ENCODE measurements around the gene HSPA1L.
A peak's percentile ranks its signal among the peaks of the same experiment; 100 is the strongest.
"Not testable (repeated sequence)": the region's sequence is repeated elsewhere in the genome, so short reads cannot be mapped to it uniquely, and the experiment has no call there.

The HSPA1L gene

GRCh38 chr6:31813465-31813849 is 1.6 kb downstream of the HSPA1L start:
- no peak for DNase-seq (ENCODE audit: low read depth)

- no peak for DNase-seq (ENCODE audit: low read depth)
Observed at GRCh38 chr6:31811645-31812044, 3.4 kb downstream of the HSPA1L start.

- not testable (repeated sequence) for DNase-seq (ENCODE audit: low read depth)
Observed at GRCh38 chr6:31808599-31808998, 6.5 kb downstream of the HSPA1L start.

- DNase-seq (ENCODE audit: low read depth): peak; percentile 97
Observed at GRCh38 chr6:31806470-31807272, 8.4 kb downstream of the HSPA1L start, which contains the start of gene LSM2. TSS of gene LSM2 (minus strand) at chr6:31806966. CDS start at chr6:31806757, 209 bp downstream.

- DNase-seq (ENCODE audit: low read depth): no peak
Observed at GRCh38 chr6:31805939-31806469, 9.1 kb downstream of the HSPA1L start.

GRCh38 chr6:31801031-31801927 is 13.8 kb downstream of the HSPA1L start:
- not testable (repeated sequence) for DNase-seq (ENCODE audit: low read depth)

- DNase-seq (ENCODE audit: low read depth): no peak
Observed at GRCh38 chr6:31799781-31800180, 15.3 kb downstream of the HSPA1L start.

- DNase-seq (ENCODE audit: low read depth): no peak
Observed at GRCh38 chr6:31797588-31797987, 17.5 kb downstream of the HSPA1L start.

- no peak for DNase-seq (ENCODE audit: low read depth)
Observed at GRCh38 chr6:31796993-31797385, 18.1 kb downstream of the HSPA1L start.

- DNase-seq (ENCODE audit: low read depth): peak; percentile 89
Observed at GRCh38 chr6:31795616-31796298, 19.3 kb downstream of the HSPA1L start, which contains the start of gene VARS1. TSS of gene VARS1 (minus strand) at chr6:31795752. CDS start at chr6:31795217, 535 bp downstream.

- DNase-seq (ENCODE audit: low read depth): no peak
Observed at GRCh38 chr6:31794866-31795615, 20.0 kb downstream of the HSPA1L start.

- peak; percentile 57 for DNase-seq (ENCODE audit: low read depth)
Observed at GRCh38 chr6:31794294-31794865, 20.7 kb downstream of the HSPA1L start.

GRCh38 chr6:31793927-31794245 is 21.2 kb downstream of the HSPA1L start:
- DNase-seq (ENCODE audit: low read depth): not testable (repeated sequence)

- DNase-seq (ENCODE audit: low read depth): no peak
Observed at GRCh38 chr6:31792761-31793171, 22.3 kb downstream of the HSPA1L start.

GRCh38 chr6:31792090-31792374 is 23.1 kb downstream of the HSPA1L start:
- no peak for DNase-seq (ENCODE audit: low read depth)

GRCh38 chr6:31791324-31792089 is 23.6 kb downstream of the HSPA1L start:
- DNase-seq (ENCODE audit: low read depth): peak; percentile 44

GRCh38 chr6:31785475-31785874 is 29.6 kb downstream of the HSPA1L start:
- no peak for DNase-seq (ENCODE audit: low read depth)

GRCh38 chr6:31784098-31784925 is 30.8 kb downstream of the HSPA1L start:
- DNase-seq (ENCODE audit: low read depth): no peak

- DNase-seq (ENCODE audit: low read depth): no peak
Observed at GRCh38 chr6:31782126-31782855, 32.8 kb downstream of the HSPA1L start.

Data from fibroblast of gingiva (primary cell).